Memory B cell (primary cell): ENCODE data around the gene CDH26.

Experiments used
- ATAC-seq: fragments of 150-1000 bp; cut with Tn5 transposase; 2 replicates; pipeline ENCODE4 v1.10.0; 2021; ENCODE audit warnings: low read depth, mild to moderate bottlenecking, moderate library complexity
- DNase-seq, 2 donors: peaks; one replicate each; pipeline ENCODE4 v3.0.0; 2022; ENCODE audit warnings: low spot score in 2 of 2
- H3K27ac Mint-ChIP-seq: one replicate; pipeline ENCODE4 v1.8.0; 2022; ENCODE audit warnings: mild to moderate bottlenecking, moderate library complexity, mixed read lengths
- H3K27me3 Mint-ChIP-seq: one replicate; pipeline ENCODE4 v1.8.0; 2022; ENCODE audit warnings: mixed read lengths
- H3K36me3 Mint-ChIP-seq: one replicate; pipeline ENCODE4 v1.8.0; 2022; ENCODE audit warnings: mild to moderate bottlenecking, mixed read lengths
- H3K4me1 Mint-ChIP-seq: one replicate; pipeline ENCODE4 v1.8.0; 2022; ENCODE audit warnings: mixed read lengths
- H3K4me3 Mint-ChIP-seq: one replicate; pipeline ENCODE4 v1.8.0; 2022; ENCODE audit warnings: mild to moderate bottlenecking, moderate library complexity, mixed read lengths
- H3K9me3 Mint-ChIP-seq: one replicate; pipeline ENCODE4 v1.8.0; 2022; ENCODE audit warnings: mixed read lengths

CDH26 gene

GRCh38 chr20:59984541-59984940 lies 26.3 kb downstream of the CDH26 start:
- Mint-ChIP-seq H3K4me3 (no peak overlapping the region), H3K36me3 (peaks cover 7% of the 10 kb centered on the region), H3K27me3 (no peaks in the 10 kb centered on the region), H3K9me3 (peaks cover 1% of the 10 kb centered on the region), H3K27ac (peak overlapping the region; percentile 54), H3K4me1 (peaks cover 2% of the 10 kb centered on the region)
- no peak for ATAC-seq
- no peak for DNase-seq

GRCh38 chr20:59985164-59985563 lies 26.9 kb downstream of the CDH26 start:
- H3K27me3 Mint-ChIP-seq = no peaks in the 10 kb centered on the region
- ATAC-seq = no peak
- H3K9me3 Mint-ChIP-seq = peaks cover 1% of the 10 kb centered on the region
- peak overlapping the region; percentile 54 for H3K27ac Mint-ChIP-seq
- peaks cover 2% of the 10 kb centered on the region for H3K4me1 Mint-ChIP-seq
- no peak for DNase-seq
- H3K36me3 Mint-ChIP-seq = peaks cover 9% of the 10 kb centered on the region
- H3K4me3 Mint-ChIP-seq = no peak overlapping the region

GRCh38 chr20:59985864-59986263 lies 27.6 kb downstream of the CDH26 start:
- Mint-ChIP-seq H3K36me3 (peaks cover 7% of the 10 kb centered on the region), H3K9me3 (peaks cover 1% of the 10 kb centered on the region), H3K27ac (no peak overlapping the region), H3K27me3 (no peaks in the 10 kb centered on the region), H3K4me1 (peaks cover 2% of the 10 kb centered on the region), H3K4me3 (no peak overlapping the region)
- ATAC-seq (no peak), DNase-seq (no peak)

- H3K9me3 Mint-ChIP-seq = no peaks in the 10 kb centered on the region
- H3K36me3 Mint-ChIP-seq = peaks cover 7% of the 10 kb centered on the region
- H3K27me3 Mint-ChIP-seq = no peaks in the 10 kb centered on the region
- no peak overlapping the region for H3K27ac Mint-ChIP-seq
- no peak overlapping the region for H3K4me3 Mint-ChIP-seq
- H3K4me1 Mint-ChIP-seq = peaks cover 2% of the 10 kb centered on the region
- no peak for DNase-seq
- no peak for ATAC-seq
Measured at GRCh38 chr20:59987135-59987534, 28.9 kb downstream of the CDH26 start.

- no peak for ATAC-seq
- no peak for DNase-seq
- peaks cover 2% of the 10 kb centered on the region for H3K4me1 Mint-ChIP-seq
- H3K36me3 Mint-ChIP-seq = peaks cover 6% of the 10 kb centered on the region
- H3K27ac Mint-ChIP-seq = no peak overlapping the region
- H3K4me3 Mint-ChIP-seq = no peak overlapping the region
- H3K27me3 Mint-ChIP-seq = no peaks in the 10 kb centered on the region
- no peaks in the 10 kb centered on the region for H3K9me3 Mint-ChIP-seq
Measured at GRCh38 chr20:59988141-59988540, 29.9 kb downstream of the CDH26 start.

- Mint-ChIP-seq H3K27me3 (no peaks in the 10 kb centered on the region), H3K4me1 (no peaks in the 10 kb centered on the region), H3K9me3 (no peaks in the 10 kb centered on the region), H3K36me3 (peaks cover 8% of the 10 kb centered on the region), H3K27ac (no peak overlapping the region), H3K4me3 (no peak overlapping the region)
- DNase-seq = no peak
- ATAC-seq = no peak
Measured at GRCh38 chr20:59992526-59993084, 34.4 kb downstream of the CDH26 start.

- Mint-ChIP-seq H3K9me3 (no peaks in the 10 kb centered on the region), H3K27ac (no peak overlapping the region), H3K4me1 (no peaks in the 10 kb centered on the region), H3K4me3 (no peak overlapping the region), H3K36me3 (peaks cover 12% of the 10 kb centered on the region), H3K27me3 (no peaks in the 10 kb centered on the region)
- no peak for DNase-seq
- ATAC-seq = no peak
Measured at GRCh38 chr20:59993736-59994430, 35.7 kb downstream of the CDH26 start.

- no peaks in the 10 kb centered on the region for H3K9me3 Mint-ChIP-seq
- H3K36me3 Mint-ChIP-seq = peaks cover 12% of the 10 kb centered on the region
- no peaks in the 10 kb centered on the region for H3K27me3 Mint-ChIP-seq
- H3K27ac Mint-ChIP-seq = no peak overlapping the region
- ATAC-seq (no peak), DNase-seq (no peak)
- no peaks in the 10 kb centered on the region for H3K4me1 Mint-ChIP-seq
- no peak overlapping the region for H3K4me3 Mint-ChIP-seq
Measured at GRCh38 chr20:59994697-59995122, 36.5 kb downstream of the CDH26 start.

GRCh38 chr20:59996108-59996507 lies 37.9 kb downstream of the CDH26 start:
- no peaks in the 10 kb centered on the region for H3K4me1 Mint-ChIP-seq
- ATAC-seq (no peak), DNase-seq (no peak)
- H3K9me3 Mint-ChIP-seq = no peaks in the 10 kb centered on the region
- H3K4me3 Mint-ChIP-seq = no peak overlapping the region
- H3K27me3 Mint-ChIP-seq = no peaks in the 10 kb centered on the region
- no peak overlapping the region for H3K27ac Mint-ChIP-seq
- peaks cover 10% of the 10 kb centered on the region for H3K36me3 Mint-ChIP-seq

GRCh38 chr20:59997896-59998295 lies 39.7 kb downstream of the CDH26 start:
- ATAC-seq (no peak), DNase-seq (no peak)
- no peaks in the 10 kb centered on the region for H3K9me3 Mint-ChIP-seq
- no peak overlapping the region for H3K4me3 Mint-ChIP-seq
- no peak overlapping the region for H3K27ac Mint-ChIP-seq
- no peaks in the 10 kb centered on the region for H3K27me3 Mint-ChIP-seq
- H3K36me3 Mint-ChIP-seq = peaks cover 14% of the 10 kb centered on the region
- H3K4me1 Mint-ChIP-seq = no peaks in the 10 kb centered on the region

- no peaks in the 10 kb centered on the region for H3K9me3 Mint-ChIP-seq
- H3K4me3 Mint-ChIP-seq = no peak overlapping the region
- H3K27ac Mint-ChIP-seq = no peak overlapping the region
- DNase-seq = no peak
- ATAC-seq = no peak
- H3K4me1 Mint-ChIP-seq = no peaks in the 10 kb centered on the region
- H3K27me3 Mint-ChIP-seq = no peaks in the 10 kb centered on the region
- peaks cover 14% of the 10 kb centered on the region for H3K36me3 Mint-ChIP-seq
Measured at GRCh38 chr20:59999502-59999901, 41.3 kb downstream of the CDH26 start.

- no peak overlapping the region for H3K4me3 Mint-ChIP-seq
- DNase-seq (no peak), ATAC-seq (no peak)
- H3K4me1 Mint-ChIP-seq = no peaks in the 10 kb centered on the region
- H3K9me3 Mint-ChIP-seq = no peaks in the 10 kb centered on the region
- no peaks in the 10 kb centered on the region for H3K27me3 Mint-ChIP-seq
- no peak overlapping the region for H3K27ac Mint-ChIP-seq
- H3K36me3 Mint-ChIP-seq = peaks cover 14% of the 10 kb centered on the region
Measured at GRCh38 chr20:60000271-60001042, 42.2 kb downstream of the CDH26 start.

- peaks cover 14% of the 10 kb centered on the region for H3K36me3 Mint-ChIP-seq
- ATAC-seq (no peak), DNase-seq (no peak)
- H3K9me3 Mint-ChIP-seq = no peaks in the 10 kb centered on the region
- H3K27me3 Mint-ChIP-seq = no peaks in the 10 kb centered on the region
- no peak overlapping the region for H3K4me3 Mint-ChIP-seq
- no peak overlapping the region for H3K27ac Mint-ChIP-seq
- no peaks in the 10 kb centered on the region for H3K4me1 Mint-ChIP-seq
Measured at GRCh38 chr20:60001108-60001507, 42.9 kb downstream of the CDH26 start.

GRCh38 chr20:60003776-60004175 lies 45.6 kb downstream of the CDH26 start:
- ATAC-seq (no peak), DNase-seq (no peak)
- peaks cover 5% of the 10 kb centered on the region for H3K36me3 Mint-ChIP-seq
- no peak overlapping the region for H3K4me3 Mint-ChIP-seq
- H3K4me1 Mint-ChIP-seq = no peaks in the 10 kb centered on the region
- H3K9me3 Mint-ChIP-seq = no peaks in the 10 kb centered on the region
- H3K27ac Mint-ChIP-seq = no peak overlapping the region
- H3K27me3 Mint-ChIP-seq = no peaks in the 10 kb centered on the region
